NCI-H446 treated with DMSO at 0.1 percent for 48 hours (cell line): ENCODE data around the gene BFSP2.

Experiments used
- DNase-seq: peaks from one replicate; lab custom pipeline; 2025; lab: John Stamatoyannopoulos, UW

Gene BFSP2

DNA sequence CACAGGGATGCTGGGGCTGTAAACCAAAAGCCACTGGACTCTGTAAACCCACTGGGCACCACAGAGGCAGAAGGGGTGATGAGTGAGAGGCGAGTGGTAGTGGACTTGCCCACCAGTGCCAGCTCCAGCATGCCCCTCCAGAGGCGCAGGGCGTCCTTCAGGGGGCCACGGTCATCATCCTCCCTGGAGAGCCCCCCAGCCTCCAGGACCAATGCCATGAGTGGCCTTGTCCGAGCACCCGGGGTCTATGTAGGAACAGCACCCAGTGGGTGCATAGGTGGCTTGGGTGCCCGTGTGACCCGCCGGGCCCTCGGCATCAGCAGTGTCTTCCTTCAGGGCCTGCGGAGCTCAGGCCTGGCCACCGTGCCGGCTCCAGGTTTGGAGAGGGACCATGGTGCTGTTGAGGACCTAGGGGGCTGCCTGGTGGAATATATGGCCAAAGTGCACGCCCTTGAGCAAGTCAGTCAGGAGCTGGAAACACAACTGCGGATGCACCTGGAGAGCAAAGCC is at the start of gene BFSP2:
TSS of gene BFSP2 (plus strand) at position 51 of the 510 bp plus-strand sequence. CDS start at position 79, 28 bp downstream.
- no peak for DNase-seq

GRCh38 chr3:133354721-133355120 is 45.1 kb upstream of the BFSP2 start:
- DNase-seq: no peak

- no peak for DNase-seq
These were observed 39.4 kb upstream of the BFSP2 start for GRCh38 chr3:133360476-133360875.

GRCh38 chr3:133361011-133361410 is 38.8 kb upstream of the BFSP2 start:
- no peak for DNase-seq

DNA sequence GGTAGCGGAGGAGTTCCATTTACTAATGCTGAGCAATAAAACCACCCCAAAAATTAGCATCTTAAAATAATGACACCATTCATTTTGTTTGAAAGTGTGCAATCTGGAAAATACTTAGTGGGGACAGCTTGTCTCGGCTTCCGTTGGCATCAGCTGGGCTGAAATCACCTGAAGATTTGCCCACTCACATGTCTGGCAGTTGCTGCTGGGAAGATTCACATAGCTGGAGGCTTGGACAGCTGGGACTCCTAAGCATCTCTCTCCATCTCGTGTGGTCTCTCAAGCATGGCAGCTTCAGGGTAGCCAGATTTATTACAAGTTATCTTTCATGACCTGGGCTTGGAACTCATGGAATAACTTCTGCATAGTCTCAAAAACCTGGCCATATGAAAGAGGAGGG is 38.4 kb upstream of the BFSP2 start:
- DNase-seq: no peak

DNA sequence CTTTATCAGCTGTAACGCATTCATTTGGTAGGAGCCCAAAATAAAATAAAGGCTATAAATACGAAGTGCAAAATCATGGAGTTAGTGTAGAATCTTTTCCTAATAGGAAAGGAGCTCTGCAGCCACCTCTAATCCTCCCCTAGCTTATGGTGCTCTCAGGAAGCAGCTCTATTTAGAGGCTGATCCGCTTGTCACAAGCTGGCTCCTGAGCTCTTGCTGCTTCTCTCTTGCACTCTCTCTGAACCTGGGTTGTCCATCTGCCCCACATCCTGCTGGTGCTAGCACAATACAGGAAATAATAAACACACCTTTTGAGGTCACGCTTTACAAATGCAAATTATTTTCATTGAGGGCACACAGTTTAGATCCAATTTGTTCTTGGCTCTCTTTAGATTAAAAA is 37.3 kb upstream of the BFSP2 start:
- DNase-seq: no peak

DNA sequence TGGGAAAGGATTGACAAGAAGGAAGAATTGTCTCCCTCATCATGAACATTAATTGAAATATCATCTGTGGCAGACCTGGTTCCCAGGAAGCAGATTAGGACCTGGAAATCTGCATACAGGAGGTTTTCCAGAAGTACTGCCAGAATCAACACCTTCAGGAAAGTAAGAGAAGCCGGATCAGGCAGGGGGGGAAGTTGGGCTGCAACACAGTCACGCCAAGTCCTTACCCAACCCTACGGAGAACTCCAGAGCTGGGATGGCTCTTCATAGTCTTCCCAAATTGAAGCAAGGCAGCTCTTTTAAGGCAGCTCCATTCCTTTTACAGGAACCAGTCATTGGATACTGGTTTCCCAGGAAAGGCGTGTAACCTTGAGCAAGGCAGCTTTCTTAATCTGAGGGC is 35.2 kb upstream of the BFSP2 start:
- no peak for DNase-seq

- no peak for DNase-seq
These were observed 32.9 kb upstream of the BFSP2 start for GRCh38 chr3:133366921-133367320.

- DNase-seq: no peak
These were observed 32.5 kb upstream of the BFSP2 start for GRCh38 chr3:133367403-133367802.

- no peak for DNase-seq
These were observed 31.9 kb upstream of the BFSP2 start for GRCh38 chr3:133367956-133368355.

- DNase-seq: no peak
These were observed 31.3 kb upstream of the BFSP2 start for GRCh38 chr3:133368371-133369067.

GRCh38 chr3:133369068-133369440 is 30.8 kb upstream of the BFSP2 start:
- no peak for DNase-seq

GRCh38 chr3:133371181-133371580 is 28.7 kb upstream of the BFSP2 start:
- DNase-seq: no peak

DNA sequence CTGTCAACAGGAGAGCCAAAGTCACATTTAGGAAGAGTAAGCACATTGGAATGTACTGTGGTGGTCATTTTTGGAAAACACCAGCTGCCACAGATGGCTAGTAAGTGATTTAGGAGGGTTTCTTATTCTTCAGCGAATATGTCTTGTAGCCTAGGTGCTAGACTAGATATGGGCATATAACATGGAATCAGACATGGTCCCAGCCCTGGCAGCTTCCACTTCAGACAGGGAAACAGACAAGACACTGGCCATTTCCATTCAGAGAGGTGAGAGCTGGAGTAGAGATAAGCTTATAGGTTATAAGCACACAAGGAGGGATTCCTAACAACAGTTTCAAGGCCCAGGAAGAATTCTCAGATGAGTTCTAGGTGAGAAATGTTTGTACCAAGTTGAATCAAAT is 28.2 kb upstream of the BFSP2 start:
- DNase-seq: no peak

- DNase-seq: no peak
These were observed 25.0 kb upstream of the BFSP2 start for GRCh38 chr3:133374708-133375402.

GRCh38 chr3:133375403-133375745 is 24.5 kb upstream of the BFSP2 start:
- no peak for DNase-seq

DNA sequence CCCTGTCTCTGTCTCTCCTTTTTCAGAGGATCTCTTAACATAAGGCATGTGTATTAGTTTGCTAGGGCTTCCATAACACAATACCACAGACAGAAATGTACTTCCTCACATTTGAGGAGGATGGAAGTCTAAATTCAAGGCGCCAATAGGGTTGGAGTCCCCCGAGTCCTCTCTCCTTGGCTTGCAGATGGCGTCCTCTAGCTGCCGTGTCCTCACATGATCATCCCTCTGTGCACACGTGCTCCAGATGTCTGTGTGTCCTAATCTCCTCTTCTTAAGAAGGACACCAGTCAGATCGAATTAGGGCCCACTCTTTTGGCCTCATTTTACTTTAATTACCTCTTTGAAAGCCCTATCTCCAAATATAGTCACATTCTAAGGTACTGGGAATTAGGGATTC is 23.0 kb upstream of the BFSP2 start:
- no peak for DNase-seq

- DNase-seq: no peak
These were observed 22.5 kb upstream of the BFSP2 start for GRCh38 chr3:133377396-133377795.

GRCh38 chr3:133379926-133380325 is 19.9 kb upstream of the BFSP2 start:
- DNase-seq: no peak

DNA sequence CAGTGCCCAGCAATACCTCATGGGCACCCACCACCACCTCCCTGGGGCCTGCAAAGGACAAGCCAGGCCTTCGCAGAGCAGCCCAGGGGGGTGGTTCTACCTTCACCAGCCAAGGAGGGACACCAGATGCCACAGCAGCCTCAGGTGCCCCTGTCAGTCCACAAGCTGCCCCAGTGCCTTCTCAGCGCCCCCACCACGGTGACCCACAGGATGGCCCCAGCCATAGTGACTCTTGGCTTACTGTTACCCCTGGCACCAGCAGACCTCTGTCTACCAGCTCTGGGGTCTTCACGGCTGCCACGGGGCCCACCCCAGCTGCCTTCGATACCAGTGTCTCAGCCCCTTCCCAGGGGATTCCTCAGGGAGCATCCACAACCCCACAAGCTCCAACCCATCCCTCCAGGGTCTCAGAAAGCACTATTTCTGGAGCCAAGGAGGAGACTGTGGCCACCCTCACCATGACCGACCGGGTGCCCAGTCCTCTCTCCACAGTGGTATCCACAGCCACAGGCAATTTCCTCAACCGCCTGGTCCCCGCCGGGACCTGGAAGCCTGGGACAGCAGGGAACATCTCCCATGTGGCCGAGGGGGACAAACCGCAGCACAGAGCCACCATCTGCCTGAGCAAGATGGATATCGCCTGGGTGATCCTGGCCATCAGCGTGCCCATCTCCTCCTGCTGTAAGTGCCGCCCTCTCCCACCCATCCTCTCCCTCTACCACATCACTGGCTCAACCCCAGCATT is 19.2 kb upstream of the BFSP2 start:
- no peak for DNase-seq

- no peak for DNase-seq
These were observed 18.3 kb upstream of the BFSP2 start for GRCh38 chr3:133381346-133382109.

- DNase-seq: no peak
These were observed 16.7 kb upstream of the BFSP2 start for GRCh38 chr3:133383175-133383574.
